Endothelial cell of umbilical vein (primary cell): ENCODE results near the gene ACBD6. TPM values are rescaled to one million over a fixed set of nuclear protein-coding genes. Genes with fewer than 3 reads are reported as not detected.

Experiments used
- BruUV-seq: library from RNA; stranded (reverse); fragments of 400-500 nt; replicated peaks from 2 replicates; lab custom pipeline; 2021; lab: Mats Ljungman, UMichigan
- CTCF ChIA-PET: fragments of 300-600, 350-600 bp; sonication (Branson Sonifier 250); formaldehyde crosslinking; loops from one replicate; lab custom pipeline; 2021; ENCODE audit warnings: antibody characterized with exemption, inconsistent platforms; lab: Charles Lee
- POLR2A ChIA-PET: fragments of 300-600, 350-600 bp; sonication (Branson Sonifier 250); formaldehyde crosslinking; loops from one replicate; lab custom pipeline; 2021; ENCODE audit warnings: antibody characterized with exemption, inconsistent platforms; lab: Charles Lee
- DNase-seq: peaks from one replicate; pipeline ENCODE4 v3.0.0-alpha.2; 2011; ENCODE audit warnings: low read depth, low spot score
- FAIRE-seq: peaks from 2 replicates; lab custom pipeline; 2011; peaks lifted over from hg19 to GRCh38; lab: Jason Lieb, UNC
- H2AFZ ChIP-seq: 2 replicates; pipeline ENCODE4 v1.6.0; 2012; ENCODE audit warnings: low read depth, low read length, control low read depth, inconsistent platforms
- H3K27ac ChIP-seq: 2 replicates; pipeline ENCODE4 v1.5.1; 2011; ENCODE audit warnings: low read depth, mild to moderate bottlenecking, control low read depth, low read length, moderate library complexity; ENCODE audit not compliant: insufficient read depth
- H3K27me3 ChIP-seq, 2 experiments: 2 replicates each; pipeline versions ENCODE4 v1.6.0 to v1.6.1; 2011; ENCODE audit warnings: low read length in 2 of 2, mixed read lengths in 1 of 2; ENCODE audit not compliant: control insufficient read depth in 2 of 2, insufficient read depth in 2 of 2
- H3K36me3 ChIP-seq, 2 experiments: 2 replicates in 1 of 2; 3 replicates in 1 of 2; pipeline ENCODE4 v1.5.1; 2011; ENCODE audit warnings: low read length in 2 of 2, mild to moderate bottlenecking in 1 of 2, moderate library complexity in 1 of 2; ENCODE audit not compliant: control insufficient read depth in 2 of 2, insufficient read depth in 2 of 2; ENCODE audit errors: extremely low read depth in 1 of 2
- H3K4me1 ChIP-seq: 3 replicates; pipeline ENCODE4 v1.5.1; 2011; ENCODE audit warnings: mild to moderate bottlenecking, low read length; ENCODE audit not compliant: control insufficient read depth, insufficient read depth; ENCODE audit errors: extremely low read depth
- H3K4me2 ChIP-seq: 2 replicates; pipeline ENCODE4 v1.6.1; 2011; ENCODE audit warnings: low read length, control low read depth, mixed read lengths; ENCODE audit not compliant: insufficient read depth
- H3K4me3 ChIP-seq, 3 experiments: fragments of 200-600 bp in 1 of 3; sonication (generic), shearing (Covaris generic) in 1 of 3; replicated peaks in 1 of 3; 2 replicates each; pipeline ENCODE4 v1.5.1; 2011 to 2016; ENCODE audit warnings: control low read depth in 3 of 3, low read length in 3 of 3, mild to moderate bottlenecking in 2 of 3, inconsistent platforms in 1 of 3, low read depth in 1 of 3, moderate library complexity in 1 of 3; ENCODE audit not compliant: insufficient read depth in 1 of 3
- H3K79me2 ChIP-seq: 2 replicates; pipeline ENCODE4 v1.6.0; 2012; ENCODE audit warnings: low read length, inconsistent platforms; ENCODE audit not compliant: control insufficient read depth, insufficient read depth
- H3K9ac ChIP-seq: replicated peaks from 2 replicates; pipeline ENCODE3; 2011; ENCODE audit warnings: low read length, control low read depth; ENCODE audit not compliant: insufficient read depth; ENCODE audit errors: extremely low read depth
- H3K9me1 ChIP-seq: replicated peaks from 3 replicates; pipeline ENCODE4 v1.6.0; 2011; ENCODE audit warnings: mild to moderate bottlenecking, low read length; ENCODE audit not compliant: control insufficient read depth, insufficient read depth; ENCODE audit errors: extremely low read depth
- H3K9me3 ChIP-seq: replicated peaks from 2 replicates; pipeline ENCODE4 v1.5.1; 2012; ENCODE audit warnings: low read length, inconsistent platforms; ENCODE audit not compliant: control insufficient read depth, insufficient read depth
- H4K20me1 ChIP-seq: replicated peaks from 2 replicates; pipeline ENCODE3; 2011; ENCODE audit warnings: mild to moderate bottlenecking, low read length; ENCODE audit not compliant: control insufficient read depth, insufficient read depth; ENCODE audit errors: extremely low read depth
- EZH2 ChIP-seq: IDR thresholded peaks from 2 replicates; pipeline ENCODE4 v1.6.1; 2012; ENCODE audit warnings: borderline replicate concordance, low read depth, mild to moderate bottlenecking, moderate library complexity, low read length, inconsistent platforms; ENCODE audit not compliant: severe bottlenecking
- FOS ChIP-seq: IDR thresholded peaks from 2 replicates; pipeline ENCODE4 v1.6.1; 2011; ENCODE audit warnings: mild to moderate bottlenecking, low read length, moderate library complexity, borderline replicate concordance; ENCODE audit not compliant: insufficient read depth
- JUN ChIP-seq: IDR thresholded peaks from 2 replicates; pipeline ENCODE4 v1.6.1; 2011; ENCODE audit warnings: borderline replicate concordance, low read depth; ENCODE audit not compliant: insufficient read length, insufficient read depth
- MYC ChIP-seq: IDR thresholded peaks from one replicate; pipeline ENCODE4 v1.6.1; 2011; ENCODE audit warnings: mild to moderate bottlenecking, low read depth, low read length
- POLR2AphosphoS5 ChIP-seq: IDR thresholded peaks from 2 replicates; pipeline ENCODE4 v1.6.1; 2012; ENCODE audit warnings: low read depth, mild to moderate bottlenecking, control low read depth, low read length, moderate library complexity; ENCODE audit not compliant: insufficient read depth
- dilution Hi-C: fragments of 300-500 bp; cut with MboI; formaldehyde crosslinking; loops from one replicate; pipeline ENCODE4 v1.15.0; 2019; ENCODE audit warnings: low sequenced_read_pairs; ENCODE audit not compliant: extremely low pct_ligation_motif_present
- intact Hi-C: fragments of 100-400 bp; cut with micrococcal nuclease; formaldehyde crosslinking; loops from one replicate; pipeline ENCODE4 v1.10.0; 2022
- polyA plus RNA-seq, 4 experiments: library from polyadenylated mRNA; depleted of rRNA in 3 of 4; stranded (reverse) in 3 of 4; unstranded in 1 of 4; fragments of >200 nt; gene quantifications; 2 replicates each; pipeline versions ENCODE4 v1.2.1 to v1.2.3, GENCODE V29; 2011 to 2012; ENCODE audit warnings: missing spikeins in 1 of 4
- total RNA-seq: library from RNA; stranded (reverse); gene quantifications from 2 replicates; pipeline ENCODE4 v1.2.3, GENCODE V29; 2021
- TF ChIP-seq, protein P1 (sequence below), 2 donors: IDR thresholded peaks; 1 replicate in 1 of 2; 2 replicates in 1 of 2; pipeline ENCODE4 v1.5.1; 2011; ENCODE audit warnings: low read length in 2 of 2, mild to moderate bottlenecking in 2 of 2, moderate library complexity in 2 of 2, control low read depth in 1 of 2, inconsistent platforms in 1 of 2, low read depth in 1 of 2; ENCODE audit not compliant: insufficient read depth in 1 of 2; ENCODE audit errors: extremely low read depth in 1 of 2
- TF ChIP-seq, protein P2 (sequence below): IDR thresholded peaks from 2 replicates; pipeline ENCODE4 v1.6.1; 2011; ENCODE audit not compliant: insufficient read depth, insufficient read length

Gene ACBD6
- total and polyA plus RNA-seq, 2 donors (not counting 3 experiments of a cell fraction or from before 2014, with no cell fraction given): 55.6 to 56.4 TPM

DNA sequence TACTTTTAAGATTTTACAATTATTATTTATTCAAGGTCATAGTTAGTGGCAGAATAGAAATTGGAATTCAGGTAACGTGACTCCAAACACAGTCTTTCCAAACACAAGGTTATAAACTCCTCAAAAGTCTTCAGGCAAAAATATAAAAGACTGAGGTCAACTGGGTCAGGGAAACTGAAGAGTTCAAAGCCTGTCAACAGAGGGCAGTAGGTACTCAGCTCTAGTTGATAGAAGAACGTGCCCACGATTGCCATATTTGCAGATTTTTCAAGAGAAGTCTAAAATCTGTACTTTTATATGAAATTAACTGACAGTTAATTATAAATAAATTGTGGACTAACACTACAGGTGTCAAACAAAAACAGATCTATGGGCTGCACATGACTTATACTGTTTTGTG, 137.3 kb downstream of the ACBD6 start:
- H3K27ac ChIP-seq: no peak overlapping the region
- ChIA-PET POLR2A (no interaction called here), CTCF (interaction anchor here (0.6 to 1.6 kb wide), 3 partner anchors 17 to 210 kb away, joined by 3 to 5 read pairs (median 3); partner anchors contain the start of gene QSOX1)
- dilution Hi-C loops (no loop called here), intact Hi-C loops (loop anchor here (5.0 kb wide), 2 partner anchors 52 to 112 kb away; no protein-coding TSS in a partner anchor)
- no peaks in the 10 kb centered on the region for H3K9me1 ChIP-seq
- BruUV-seq: no TSS peak
- DNase-seq: no peak
- no peaks in the 10 kb centered on the region for H3K36me3 ChIP-seq
- peaks cover 2% of the 10 kb centered on the region for H4K20me1 ChIP-seq
- H3K9ac ChIP-seq: no peak overlapping the region
- H3K9me3 ChIP-seq: no peaks in the 10 kb centered on the region
- H3K4me3 ChIP-seq: no peak overlapping the region
- H3K4me2 ChIP-seq: no peak overlapping the region
- no peak for FAIRE-seq
- no peak for TF ChIP-seq JUN
- no peak for TF ChIP-seq MYC
- TF ChIP-seq, protein P1, sequence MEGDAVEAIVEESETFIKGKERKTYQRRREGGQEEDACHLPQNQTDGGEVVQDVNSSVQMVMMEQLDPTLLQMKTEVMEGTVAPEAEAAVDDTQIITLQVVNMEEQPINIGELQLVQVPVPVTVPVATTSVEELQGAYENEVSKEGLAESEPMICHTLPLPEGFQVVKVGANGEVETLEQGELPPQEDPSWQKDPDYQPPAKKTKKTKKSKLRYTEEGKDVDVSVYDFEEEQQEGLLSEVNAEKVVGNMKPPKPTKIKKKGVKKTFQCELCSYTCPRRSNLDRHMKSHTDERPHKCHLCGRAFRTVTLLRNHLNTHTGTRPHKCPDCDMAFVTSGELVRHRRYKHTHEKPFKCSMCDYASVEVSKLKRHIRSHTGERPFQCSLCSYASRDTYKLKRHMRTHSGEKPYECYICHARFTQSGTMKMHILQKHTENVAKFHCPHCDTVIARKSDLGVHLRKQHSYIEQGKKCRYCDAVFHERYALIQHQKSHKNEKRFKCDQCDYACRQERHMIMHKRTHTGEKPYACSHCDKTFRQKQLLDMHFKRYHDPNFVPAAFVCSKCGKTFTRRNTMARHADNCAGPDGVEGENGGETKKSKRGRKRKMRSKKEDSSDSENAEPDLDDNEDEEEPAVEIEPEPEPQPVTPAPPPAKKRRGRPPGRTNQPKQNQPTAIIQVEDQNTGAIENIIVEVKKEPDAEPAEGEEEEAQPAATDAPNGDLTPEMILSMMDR (IDR thresholded peaks at IDR 0.05; ENCODE audit: extremely low read depth in 1 of 2, insufficient read depth in 1 of 2, low read depth in 1 of 2, low read length in 2 of 2): no peak
- no peak for TF ChIP-seq EZH2
- TF ChIP-seq POLR2AphosphoS5: no peak
- no peak for TF ChIP-seq FOS
- TF ChIP-seq, protein P2, sequence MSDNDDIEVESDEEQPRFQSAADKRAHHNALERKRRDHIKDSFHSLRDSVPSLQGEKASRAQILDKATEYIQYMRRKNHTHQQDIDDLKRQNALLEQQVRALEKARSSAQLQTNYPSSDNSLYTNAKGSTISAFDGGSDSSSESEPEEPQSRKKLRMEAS: no peak
- H3K27me3 ChIP-seq: no peaks in the 10 kb centered on the region
- no peaks in the 10 kb centered on the region for H3K79me2 ChIP-seq
- H3K4me1 ChIP-seq: peaks cover 9% of the 10 kb centered on the region
- H2AFZ ChIP-seq: no peak overlapping the region
